WI38 (cell line): ENCODE measurements around the gene CAMK2D.
"Not testable (repeated sequence)": the region's sequence is repeated elsewhere in the genome, so short reads cannot be mapped to it uniquely, and the experiment has no call there.

Experiments
- H3K4me3 ChIP-seq: 2 replicates; pipeline ENCODE4 v1.5.1; 2011; ENCODE audit warnings: low read depth, mild to moderate bottlenecking, control low read depth, low read length
- TF ChIP-seq, protein P1 (sequence below): IDR thresholded peaks from 2 replicates; pipeline ENCODE4 v1.5.1; 2012; ENCODE audit warnings: low read depth, mild to moderate bottlenecking, control low read depth, low read length

Gene CAMK2D

DNA sequence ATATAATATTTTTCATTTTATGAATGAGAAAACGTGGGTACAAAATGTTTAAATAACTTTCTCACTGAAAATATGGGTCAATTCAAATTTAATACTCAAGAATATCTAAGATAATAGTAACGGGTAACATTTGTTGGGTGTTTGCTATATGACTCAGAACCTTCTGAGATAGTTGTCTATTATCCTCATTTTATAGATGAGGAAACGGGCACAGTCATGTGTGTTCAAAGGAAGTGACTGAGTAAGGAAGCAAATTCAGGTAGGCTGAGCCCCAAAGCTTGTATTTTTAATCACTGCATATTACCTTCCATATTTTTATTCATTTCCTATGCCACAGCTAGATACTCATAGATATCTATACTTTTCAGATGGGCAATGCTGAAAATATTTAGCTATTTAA lies 12.2 kb upstream of the CAMK2D start:
- H3K4me3 ChIP-seq, result no peak overlapping the region
- TF ChIP-seq, protein P1, sequence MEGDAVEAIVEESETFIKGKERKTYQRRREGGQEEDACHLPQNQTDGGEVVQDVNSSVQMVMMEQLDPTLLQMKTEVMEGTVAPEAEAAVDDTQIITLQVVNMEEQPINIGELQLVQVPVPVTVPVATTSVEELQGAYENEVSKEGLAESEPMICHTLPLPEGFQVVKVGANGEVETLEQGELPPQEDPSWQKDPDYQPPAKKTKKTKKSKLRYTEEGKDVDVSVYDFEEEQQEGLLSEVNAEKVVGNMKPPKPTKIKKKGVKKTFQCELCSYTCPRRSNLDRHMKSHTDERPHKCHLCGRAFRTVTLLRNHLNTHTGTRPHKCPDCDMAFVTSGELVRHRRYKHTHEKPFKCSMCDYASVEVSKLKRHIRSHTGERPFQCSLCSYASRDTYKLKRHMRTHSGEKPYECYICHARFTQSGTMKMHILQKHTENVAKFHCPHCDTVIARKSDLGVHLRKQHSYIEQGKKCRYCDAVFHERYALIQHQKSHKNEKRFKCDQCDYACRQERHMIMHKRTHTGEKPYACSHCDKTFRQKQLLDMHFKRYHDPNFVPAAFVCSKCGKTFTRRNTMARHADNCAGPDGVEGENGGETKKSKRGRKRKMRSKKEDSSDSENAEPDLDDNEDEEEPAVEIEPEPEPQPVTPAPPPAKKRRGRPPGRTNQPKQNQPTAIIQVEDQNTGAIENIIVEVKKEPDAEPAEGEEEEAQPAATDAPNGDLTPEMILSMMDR, result no peak

DNA sequence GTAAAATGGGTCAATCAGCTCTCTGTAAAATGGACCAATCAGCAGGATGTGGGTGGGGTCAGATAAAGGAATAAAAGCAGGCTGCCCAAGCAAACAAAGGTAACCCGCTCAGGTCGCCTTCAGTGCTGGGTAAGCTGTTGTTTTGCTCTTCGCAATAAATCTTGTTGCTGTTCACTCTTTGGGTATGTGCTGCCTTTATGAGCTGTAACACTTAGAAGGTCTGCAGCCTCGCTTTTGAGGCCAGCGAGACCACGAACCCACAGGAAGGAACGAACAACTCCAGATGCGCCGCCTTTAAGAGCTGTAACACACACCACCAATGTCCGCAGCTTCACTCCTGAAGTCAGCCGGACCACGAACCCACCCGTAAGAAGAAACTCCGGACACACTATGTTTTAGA lies 11.5 kb upstream of the CAMK2D start:
- H3K4me3 ChIP-seq, result no peak overlapping the region
- TF ChIP-seq, protein P1, result no peak

GRCh38 chr4:113772319-113772718 lies 10.8 kb upstream of the CAMK2D start:
- H3K4me3 ChIP-seq, result no peak overlapping the region
- TF ChIP-seq, protein P1, result no peak

- TF ChIP-seq, protein P1, result no peak
These were observed 8.2 kb upstream of the CAMK2D start for GRCh38 chr4:113769744-113770143.

GRCh38 chr4:113768952-113769351 lies 7.4 kb upstream of the CAMK2D start:
- H3K4me3 ChIP-seq, result no peak overlapping the region
- TF ChIP-seq, protein P1, result no peak

More at GRCh38 chr4:113769744-113770143, 8.2 kb upstream of the CAMK2D start:
- H3K4me3 ChIP-seq, result no peak overlapping the region

DNA sequence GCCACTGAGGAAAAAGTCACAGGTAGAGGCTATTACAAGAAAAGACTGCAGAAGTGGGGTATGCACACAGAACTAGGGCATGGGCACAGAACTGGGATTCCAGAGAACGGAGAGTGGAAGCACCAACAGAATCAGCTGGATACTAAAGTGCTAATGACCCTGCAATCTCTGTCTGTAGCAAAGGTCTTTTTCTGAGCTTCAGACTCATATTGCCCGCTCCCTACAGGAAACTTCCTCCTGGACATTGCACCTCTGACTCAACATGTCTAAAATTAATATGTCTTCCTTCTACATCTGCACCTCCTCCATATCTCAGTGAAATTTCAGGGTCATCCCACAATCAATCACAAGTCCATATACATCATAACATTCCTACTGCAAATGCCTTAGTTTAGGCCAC lies 5.3 kb upstream of the CAMK2D start:
- TF ChIP-seq, protein P1, result no peak
- no peak overlapping the region for H3K4me3 ChIP-seq

- H3K4me3 ChIP-seq, result no peak overlapping the region
- TF ChIP-seq, protein P1, result no peak
These were observed 3.3 kb upstream of the CAMK2D start for GRCh38 chr4:113764720-113765264.

DNA sequence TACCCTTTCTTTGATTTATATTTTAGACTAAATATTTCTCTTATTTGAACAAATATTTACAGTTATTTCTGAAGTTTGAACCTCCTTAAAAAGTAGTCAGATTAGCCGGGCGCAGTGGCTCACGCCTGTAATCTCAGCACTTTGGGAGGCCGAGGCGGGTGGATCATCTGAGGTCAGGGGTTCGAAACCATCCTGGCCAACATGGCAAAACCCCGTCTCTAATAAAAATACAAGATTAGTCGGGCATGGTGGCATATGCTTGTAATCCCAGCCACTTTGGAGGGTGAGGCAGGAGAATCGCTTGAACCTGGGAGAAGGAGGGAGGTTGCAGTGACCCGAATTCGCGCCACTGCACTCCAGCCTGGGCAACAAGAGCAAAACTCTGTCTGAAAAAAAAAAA lies 2.4 kb upstream of the CAMK2D start:
- H3K4me3 ChIP-seq, result not testable (repeated sequence)
